ENCODE data around the gene SYNPO2.
"Not testable (repeated sequence)": the region's sequence is repeated elsewhere in the genome, so short reads cannot be mapped to it uniquely, and the experiment has no call there.

SYNPO2 gene, protein sequence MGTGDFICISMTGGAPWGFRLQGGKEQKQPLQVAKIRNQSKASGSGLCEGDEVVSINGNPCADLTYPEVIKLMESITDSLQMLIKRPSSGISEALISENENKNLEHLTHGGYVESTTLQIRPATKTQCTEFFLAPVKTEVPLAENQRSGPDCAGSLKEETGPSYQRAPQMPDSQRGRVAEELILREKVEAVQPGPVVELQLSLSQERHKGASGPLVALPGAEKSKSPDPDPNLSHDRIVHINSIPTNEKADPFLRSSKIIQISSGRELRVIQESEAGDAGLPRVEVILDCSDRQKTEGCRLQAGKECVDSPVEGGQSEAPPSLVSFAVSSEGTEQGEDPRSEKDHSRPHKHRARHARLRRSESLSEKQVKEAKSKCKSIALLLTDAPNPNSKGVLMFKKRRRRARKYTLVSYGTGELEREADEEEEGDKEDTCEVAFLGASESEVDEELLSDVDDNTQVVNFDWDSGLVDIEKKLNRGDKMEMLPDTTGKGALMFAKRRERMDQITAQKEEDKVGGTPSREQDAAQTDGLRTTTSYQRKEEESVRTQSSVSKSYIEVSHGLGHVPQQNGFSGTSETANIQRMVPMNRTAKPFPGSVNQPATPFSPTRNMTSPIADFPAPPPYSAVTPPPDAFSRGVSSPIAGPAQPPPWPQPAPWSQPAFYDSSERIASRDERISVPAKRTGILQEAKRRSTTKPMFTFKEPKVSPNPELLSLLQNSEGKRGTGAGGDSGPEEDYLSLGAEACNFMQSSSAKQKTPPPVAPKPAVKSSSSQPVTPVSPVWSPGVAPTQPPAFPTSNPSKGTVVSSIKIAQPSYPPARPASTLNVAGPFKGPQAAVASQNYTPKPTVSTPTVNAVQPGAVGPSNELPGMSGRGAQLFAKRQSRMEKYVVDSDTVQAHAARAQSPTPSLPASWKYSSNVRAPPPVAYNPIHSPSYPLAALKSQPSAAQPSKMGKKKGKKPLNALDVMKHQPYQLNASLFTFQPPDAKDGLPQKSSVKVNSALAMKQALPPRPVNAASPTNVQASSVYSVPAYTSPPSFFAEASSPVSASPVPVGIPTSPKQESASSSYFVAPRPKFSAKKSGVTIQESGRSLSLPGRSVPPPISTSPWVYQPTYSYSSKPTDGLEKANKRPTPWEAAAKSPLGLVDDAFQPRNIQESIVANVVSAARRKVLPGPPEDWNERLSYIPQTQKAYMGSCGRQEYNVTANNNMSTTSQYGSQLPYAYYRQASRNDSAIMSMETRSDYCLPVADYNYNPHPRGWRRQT

GRCh38 chr4:118888666-118889311 is at the start of gene SYNPO2:
SYNPO2 (plus strand) TSS chr4:118888854; CDS start chr4:118889037, 183 bp downstream.
- peak; percentile 47 to 78 for DNase-seq

DNA sequence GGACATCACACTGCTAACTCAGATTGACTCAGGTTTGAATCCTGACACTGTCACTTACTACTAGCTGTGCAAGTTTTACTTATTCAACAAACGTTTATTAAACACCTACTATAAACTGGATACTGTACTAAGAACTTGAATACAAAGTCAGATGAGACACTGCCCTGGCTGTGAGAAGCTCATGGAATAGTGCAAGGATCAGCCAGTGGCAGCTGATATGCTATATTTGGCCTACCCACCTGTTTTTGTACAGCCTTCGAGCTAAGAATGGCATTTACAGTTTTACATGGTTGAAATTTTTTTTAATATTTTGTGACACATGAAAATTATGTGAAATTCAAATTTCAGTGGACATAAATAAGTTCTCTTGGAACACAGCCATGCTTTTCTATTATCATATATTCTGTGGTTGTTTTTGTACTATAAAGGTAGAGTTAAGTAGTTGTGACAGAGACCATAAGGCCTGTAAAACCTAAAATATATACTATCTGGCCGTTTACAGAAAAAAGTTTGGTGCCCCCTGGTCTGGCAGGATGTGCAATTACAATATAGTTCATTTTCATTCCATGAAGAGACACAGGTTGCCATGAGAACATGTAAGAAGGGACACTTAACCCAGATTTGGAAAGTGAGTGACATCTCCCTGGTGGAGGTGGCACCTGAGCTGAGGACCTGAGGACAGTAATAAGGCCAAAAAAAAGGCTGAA is 49.3 kb upstream of the SYNPO2 start:
- no peak for DNase-seq

- no peak for DNase-seq
Observed at GRCh38 chr4:118842055-118842454, 46.6 kb upstream of the SYNPO2 start.

- no peak for DNase-seq
Observed at GRCh38 chr4:118843237-118843636, 45.4 kb upstream of the SYNPO2 start.

GRCh38 chr4:118845552-118846050 is 43.1 kb upstream of the SYNPO2 start:
- DNase-seq: no peak

DNA sequence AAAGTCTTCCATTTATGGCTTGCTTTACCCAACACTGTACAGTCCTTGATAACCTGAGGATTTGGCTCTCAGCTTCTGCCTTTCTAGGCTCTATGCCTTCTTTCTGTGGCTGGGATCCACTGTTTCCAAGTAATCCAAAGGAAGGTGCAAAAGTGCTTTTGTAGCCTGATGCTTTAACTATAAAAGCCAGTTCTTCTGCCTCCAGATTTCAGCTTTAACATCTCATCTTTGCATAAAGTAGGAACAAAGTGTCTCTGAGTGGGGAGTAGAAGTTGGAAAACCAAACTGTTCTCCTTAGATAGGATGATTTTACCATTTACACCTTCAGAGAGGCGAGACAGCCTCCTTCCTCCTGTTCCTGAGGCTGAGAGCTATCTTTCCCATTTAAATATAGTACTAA is 41.7 kb upstream of the SYNPO2 start:
- DNase-seq: no peak

GRCh38 chr4:118848242-118848641 is 40.4 kb upstream of the SYNPO2 start:
- no peak for DNase-seq

- DNase-seq: no peak
Observed at GRCh38 chr4:118848901-118849300, 39.8 kb upstream of the SYNPO2 start.

DNA sequence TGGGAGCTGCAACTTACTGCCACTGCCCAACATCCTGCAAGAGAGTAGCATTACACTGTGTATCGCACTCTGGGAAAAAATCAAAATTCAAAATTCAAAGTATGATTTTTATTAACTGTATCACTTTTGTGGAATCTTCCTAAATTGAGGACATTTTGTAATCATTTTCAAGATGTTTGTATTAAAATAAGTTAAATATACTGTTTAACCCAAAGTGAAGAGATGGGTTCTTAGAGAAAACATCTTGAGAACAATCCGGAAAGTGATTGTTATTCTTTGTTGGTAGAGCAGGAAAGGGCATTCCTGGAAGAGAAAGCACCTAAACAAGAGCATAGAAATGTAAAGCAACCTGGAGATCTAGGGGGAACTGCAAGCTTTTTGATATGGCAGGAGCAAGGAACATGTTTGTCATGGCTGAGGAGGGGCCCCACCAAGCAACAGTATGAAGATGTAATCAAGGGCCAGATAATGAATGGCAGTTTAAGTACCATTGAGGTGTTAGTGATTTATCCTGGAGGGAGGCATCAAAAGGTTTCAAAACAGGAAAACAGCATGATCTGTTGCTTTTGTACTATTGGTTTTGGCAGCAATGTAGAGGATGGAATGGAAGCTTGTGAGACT is 38.7 kb upstream of the SYNPO2 start:
- no peak for DNase-seq

DNA sequence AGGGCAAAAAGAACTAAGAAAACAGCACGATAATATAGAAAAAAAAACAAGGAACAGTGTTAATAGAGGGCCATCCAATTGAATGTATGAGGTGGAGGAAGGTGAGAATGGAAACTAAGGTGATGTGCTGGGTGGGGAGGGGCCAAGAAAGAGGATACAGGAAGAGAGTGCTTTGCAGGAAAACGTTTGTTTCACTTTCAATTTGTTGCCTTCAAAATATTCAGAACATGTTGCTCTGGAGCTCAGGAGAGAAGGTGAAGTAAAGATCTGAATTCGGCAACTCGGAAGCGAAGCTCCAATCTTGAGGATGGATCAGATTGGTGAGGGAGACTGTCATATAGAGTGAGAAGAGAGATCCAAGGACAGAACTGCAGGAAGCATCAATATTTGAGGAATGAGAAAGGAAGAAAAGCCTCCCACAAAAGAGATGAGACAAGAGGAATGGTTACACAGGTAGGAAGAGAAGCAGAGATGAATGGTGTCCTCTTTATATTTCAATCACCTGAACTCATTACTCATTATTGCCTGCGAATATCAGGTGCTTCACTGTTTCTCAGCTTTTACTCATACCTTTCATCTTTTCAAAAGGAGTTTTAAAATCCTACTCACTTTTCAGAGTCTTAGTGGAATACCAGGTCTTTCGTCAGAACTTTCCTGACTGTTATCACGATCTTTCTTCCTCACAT is 38.0 kb upstream of the SYNPO2 start:
- no peak for DNase-seq

DNA sequence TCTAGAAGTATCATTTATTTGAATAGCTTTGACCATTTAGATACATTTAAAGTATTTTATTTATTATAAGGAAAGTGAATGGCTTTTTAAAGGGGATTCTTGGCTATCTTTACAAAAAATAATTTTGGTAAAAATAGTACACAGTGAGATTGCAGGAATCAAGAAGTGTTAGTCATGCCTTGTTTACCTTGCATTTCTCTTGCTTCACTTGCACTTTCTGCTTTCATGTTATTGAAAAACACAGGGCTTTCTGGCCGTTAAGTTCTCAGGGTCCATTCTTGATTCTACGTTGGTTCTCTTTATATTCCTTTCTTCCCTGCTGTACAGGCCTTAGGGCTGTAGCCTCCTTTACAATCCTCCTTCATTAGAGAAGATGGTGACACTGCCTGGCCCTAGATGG is 30.9 kb upstream of the SYNPO2 start:
- no peak for DNase-seq

GRCh38 chr4:118858779-118859178 is 29.9 kb upstream of the SYNPO2 start:
- DNase-seq: no peak

GRCh38 chr4:118865091-118865708 is 23.5 kb upstream of the SYNPO2 start:
- peak; percentile 48 to 61 for DNase-seq

- DNase-seq: no peak
Observed at GRCh38 chr4:118866442-118866841, 22.2 kb upstream of the SYNPO2 start.

DNA sequence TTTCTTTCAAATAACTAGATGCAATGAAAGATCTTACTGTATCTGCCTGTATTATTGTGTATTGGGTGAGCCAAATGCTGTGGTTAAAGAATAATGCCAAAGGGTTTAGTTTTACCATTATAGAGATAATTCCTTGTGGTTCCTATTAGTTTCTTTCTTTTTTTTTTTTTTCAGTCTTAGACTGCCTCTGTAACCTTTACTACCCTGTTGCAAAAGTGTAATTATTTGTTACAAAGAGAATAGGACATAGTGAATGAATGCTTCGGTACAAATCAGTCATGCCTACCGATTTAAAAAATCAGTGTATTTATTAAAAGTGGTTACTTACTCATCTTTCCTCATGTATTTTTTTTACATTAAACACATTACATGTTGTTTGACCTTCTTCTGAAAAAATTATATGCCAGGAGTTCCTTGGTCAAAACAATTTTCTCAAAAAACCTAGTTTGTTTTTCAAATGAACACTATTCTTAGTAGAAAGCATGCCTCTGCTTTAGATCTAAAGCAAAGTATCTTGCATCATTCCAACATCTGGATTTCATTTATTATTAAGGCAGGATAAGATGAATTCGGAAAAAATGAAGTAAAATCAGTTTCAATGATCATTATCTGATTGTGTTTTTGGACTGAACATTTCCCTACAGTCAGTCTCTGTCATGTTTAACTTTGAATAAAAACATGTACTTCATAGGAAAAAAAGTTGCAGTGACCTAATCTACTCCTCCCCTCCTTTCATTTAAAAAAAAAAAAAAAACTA is 21.2 kb upstream of the SYNPO2 start:
- DNase-seq: no peak

DNA sequence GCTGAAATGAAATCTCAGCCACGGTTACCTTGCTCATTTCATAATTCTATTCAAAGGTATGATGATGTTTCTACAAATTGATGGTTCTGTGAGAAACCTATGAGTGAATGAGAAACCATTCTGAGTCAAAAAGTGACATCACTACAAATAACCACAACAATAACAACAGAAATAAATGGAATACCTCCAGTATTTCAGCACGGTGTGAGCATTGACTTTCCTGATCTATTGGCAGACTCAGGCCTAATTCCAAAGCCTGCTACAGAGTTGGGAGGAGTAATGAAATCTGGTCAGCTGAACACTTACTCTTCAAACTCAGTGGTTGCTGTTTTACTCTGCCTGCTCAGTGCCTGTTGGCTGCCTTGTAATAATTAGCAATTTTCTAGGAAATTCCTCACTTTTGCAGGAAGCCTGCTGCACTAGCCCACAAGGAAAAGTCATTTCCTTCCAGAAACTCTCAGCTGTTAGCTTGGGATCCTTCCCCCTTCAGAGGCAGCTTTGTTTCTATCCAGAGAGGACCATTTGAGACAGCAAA is 18.8 kb upstream of the SYNPO2 start:
- DNase-seq: no peak

GRCh38 chr4:118872181-118872580 is 16.5 kb upstream of the SYNPO2 start:
- DNase-seq: no peak

GRCh38 chr4:118877797-118878196 is 10.9 kb upstream of the SYNPO2 start:
- DNase-seq: no peak

DNA sequence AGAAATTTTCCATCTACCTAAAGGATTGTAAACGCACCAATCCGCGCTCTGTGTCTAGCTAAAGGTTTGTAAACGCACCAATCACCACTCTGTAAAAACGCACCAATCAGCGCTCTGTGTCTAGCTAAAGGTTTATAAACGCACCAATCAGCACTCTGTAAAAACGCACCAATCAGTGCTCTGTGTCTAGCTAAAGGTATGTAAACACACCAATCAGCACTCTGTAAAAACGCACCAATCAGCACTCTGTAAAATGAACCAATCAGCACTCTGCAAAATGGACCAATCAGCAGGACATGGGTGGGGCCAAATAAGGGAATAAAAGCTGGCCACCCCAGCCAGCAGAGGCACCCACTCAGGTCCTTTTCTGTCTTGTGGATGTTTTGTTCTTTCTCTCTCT is 10.1 kb upstream of the SYNPO2 start:
- not testable (repeated sequence) for DNase-seq

Data from NCI-H526 (cell line).